ENCODE results near the gene ZNF605. TPM values are rescaled to one million over a fixed set of nuclear protein-coding genes. Genes with fewer than 3 reads are reported as not detected.

Gene ZNF605
- total and polyA plus RNA-seq, 9 of the 15 experiments (the other 6 are each of a cell fraction or from before 2014, with no cell fraction given) = 0.45 to 1.1 (median 0.68) TPM

GRCh38 chr12:132986001-132986884, 30.1 kb upstream of the ZNF605 start, which contains the start of gene ZNF26 (continued):
- TF ChIP-seq MEIS2 (IDR thresholded peaks at IDR 0.05; ENCODE audit: partially characterized antibody) = no peak
- peak; percentile 97 for TF ChIP-seq ATF1 (CRISPR knock-in tag; IDR thresholded peaks at IDR 0.05)
- TF ChIP-seq ATF1 (tag; IDR thresholded peaks at IDR 0.05) = peak; percentile 99
- TF ChIP-seq ZNF76 (CRISPR knock-in tag; IDR thresholded peaks at IDR 0.05; ENCODE audit: borderline replicate concordance) = no peak
- TF ChIP-seq RFX7 (CRISPR knock-in tag; IDR thresholded peaks at IDR 0.05) = no peak
- TF ChIP-seq RBBP5 (IDR thresholded peaks at IDR 0.05; ENCODE audit: borderline replicate concordance, insufficient read depth, low read length, poor library complexity, severe bottlenecking) = peak; percentile 87
- 0 out of 2 replicates have a peak, but pooled peaks have one; percentile 29 for TF ChIP-seq ESRRA (IDR thresholded peaks at IDR 0.05; ENCODE audit: borderline replicate concordance, low read depth)
- TF ChIP-seq TAL1 (IDR thresholded peaks at IDR 0.05) = no peak
- TF ChIP-seq, protein P1, sequence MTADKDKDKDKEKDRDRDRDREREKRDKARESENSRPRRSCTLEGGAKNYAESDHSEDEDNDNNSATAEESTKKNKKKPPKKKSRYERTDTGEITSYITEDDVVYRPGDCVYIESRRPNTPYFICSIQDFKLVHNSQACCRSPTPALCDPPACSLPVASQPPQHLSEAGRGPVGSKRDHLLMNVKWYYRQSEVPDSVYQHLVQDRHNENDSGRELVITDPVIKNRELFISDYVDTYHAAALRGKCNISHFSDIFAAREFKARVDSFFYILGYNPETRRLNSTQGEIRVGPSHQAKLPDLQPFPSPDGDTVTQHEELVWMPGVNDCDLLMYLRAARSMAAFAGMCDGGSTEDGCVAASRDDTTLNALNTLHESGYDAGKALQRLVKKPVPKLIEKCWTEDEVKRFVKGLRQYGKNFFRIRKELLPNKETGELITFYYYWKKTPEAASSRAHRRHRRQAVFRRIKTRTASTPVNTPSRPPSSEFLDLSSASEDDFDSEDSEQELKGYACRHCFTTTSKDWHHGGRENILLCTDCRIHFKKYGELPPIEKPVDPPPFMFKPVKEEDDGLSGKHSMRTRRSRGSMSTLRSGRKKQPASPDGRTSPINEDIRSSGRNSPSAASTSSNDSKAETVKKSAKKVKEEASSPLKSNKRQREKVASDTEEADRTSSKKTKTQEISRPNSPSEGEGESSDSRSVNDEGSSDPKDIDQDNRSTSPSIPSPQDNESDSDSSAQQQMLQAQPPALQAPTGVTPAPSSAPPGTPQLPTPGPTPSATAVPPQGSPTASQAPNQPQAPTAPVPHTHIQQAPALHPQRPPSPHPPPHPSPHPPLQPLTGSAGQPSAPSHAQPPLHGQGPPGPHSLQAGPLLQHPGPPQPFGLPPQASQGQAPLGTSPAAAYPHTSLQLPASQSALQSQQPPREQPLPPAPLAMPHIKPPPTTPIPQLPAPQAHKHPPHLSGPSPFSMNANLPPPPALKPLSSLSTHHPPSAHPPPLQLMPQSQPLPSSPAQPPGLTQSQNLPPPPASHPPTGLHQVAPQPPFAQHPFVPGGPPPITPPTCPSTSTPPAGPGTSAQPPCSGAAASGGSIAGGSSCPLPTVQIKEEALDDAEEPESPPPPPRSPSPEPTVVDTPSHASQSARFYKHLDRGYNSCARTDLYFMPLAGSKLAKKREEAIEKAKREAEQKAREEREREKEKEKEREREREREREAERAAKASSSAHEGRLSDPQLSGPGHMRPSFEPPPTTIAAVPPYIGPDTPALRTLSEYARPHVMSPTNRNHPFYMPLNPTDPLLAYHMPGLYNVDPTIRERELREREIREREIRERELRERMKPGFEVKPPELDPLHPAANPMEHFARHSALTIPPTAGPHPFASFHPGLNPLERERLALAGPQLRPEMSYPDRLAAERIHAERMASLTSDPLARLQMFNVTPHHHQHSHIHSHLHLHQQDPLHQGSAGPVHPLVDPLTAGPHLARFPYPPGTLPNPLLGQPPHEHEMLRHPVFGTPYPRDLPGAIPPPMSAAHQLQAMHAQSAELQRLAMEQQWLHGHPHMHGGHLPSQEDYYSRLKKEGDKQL (CRISPR knock-in tag; IDR thresholded peaks at IDR 0.05; ENCODE audit: borderline replicate concordance) = no peak
- peak; percentile 91; the same call in 1 of the 2 replicates for TF ChIP-seq KAT7 (CRISPR knock-in tag; IDR thresholded peaks at IDR 0.05; ENCODE audit: borderline replicate concordance)
- TF ChIP-seq TARDBP (IDR thresholded peaks at IDR 0.05) = no peak
- no peak for TF ChIP-seq EZH2 (IDR thresholded peaks at IDR 0.05; ENCODE audit: borderline replicate concordance, low read depth, low read length)
- TF ChIP-seq HDAC8 (tag; IDR thresholded peaks at IDR 0.05) = no peak
- TF ChIP-seq, protein P2, sequence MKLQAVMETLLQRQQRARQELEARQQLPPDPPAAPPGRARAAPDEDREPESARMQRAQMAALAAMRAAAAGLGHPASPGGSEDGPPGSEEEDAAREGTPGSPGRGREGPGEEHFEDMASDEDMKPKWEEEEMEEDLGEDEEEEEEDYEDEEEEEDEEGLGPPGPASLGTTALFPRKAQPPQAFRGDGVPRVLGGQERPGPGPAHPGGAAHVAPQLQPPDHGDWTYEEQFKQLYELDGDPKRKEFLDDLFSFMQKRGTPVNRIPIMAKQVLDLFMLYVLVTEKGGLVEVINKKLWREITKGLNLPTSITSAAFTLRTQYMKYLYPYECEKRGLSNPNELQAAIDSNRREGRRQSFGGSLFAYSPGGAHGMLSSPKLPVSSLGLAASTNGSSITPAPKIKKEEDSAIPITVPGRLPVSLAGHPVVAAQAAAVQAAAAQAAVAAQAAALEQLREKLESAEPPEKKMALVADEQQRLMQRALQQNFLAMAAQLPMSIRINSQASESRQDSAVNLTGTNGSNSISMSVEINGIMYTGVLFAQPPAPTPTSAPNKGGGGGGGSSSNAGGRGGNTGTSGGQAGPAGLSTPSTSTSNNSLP (IDR thresholded peaks at IDR 0.05; ENCODE audit: borderline replicate concordance, low read depth, low read length) = no peak
- no peak for TF ChIP-seq CBX8 (IDR thresholded peaks at IDR 0.05; ENCODE audit: borderline replicate concordance, extremely low read depth, low read depth, low read length, poor library complexity, severe bottlenecking)
- no peak for TF ChIP-seq MCM5 (IDR thresholded peaks at IDR 0.05; ENCODE audit: low read depth)
- peak; percentile 88 for TF ChIP-seq EGR1 (conservative IDR thresholded peaks at IDR 0.05)
- no peak for TF ChIP-seq ZNF184 (CRISPR knock-in tag; IDR thresholded peaks at IDR 0.05)
- TF ChIP-seq ZNF311 (CRISPR knock-in tag; IDR thresholded peaks at IDR 0.05) = no peak
- TF ChIP-seq FOXA1 (IDR thresholded peaks at IDR 0.05; ENCODE audit: borderline replicate concordance) = no peak
- TF ChIP-seq ZNF764 (CRISPR knock-in tag; IDR thresholded peaks at IDR 0.05; ENCODE audit: low read depth) = no peak
